Right lobe of liver (tissue), 6 donors: Measurements from ENCODE around the gene STXBP2. TPM values are rescaled to one million over a fixed set of nuclear protein-coding genes. Genes with fewer than 3 reads are reported as not detected.
A peak's percentile ranks its signal among the peaks of the same experiment; 100 is the strongest.

ENCODE experiments used
- ATAC-seq, 4 donors: fragments of 200-7000 bp; cut with Tn5 transposase; one replicate each; pipeline ENCODE4 v1.9.1; 2020; ENCODE audit warnings: mild to moderate bottlenecking in 4 of 4, moderate library complexity in 4 of 4
- DNase-seq, 3 donors: peaks; one replicate each; pipeline ENCODE4 v3.0.0-alpha.2; 2020
- H3K27ac ChIP-seq, 3 donors: fragments of 200-600 bp; one replicate each; pipeline ENCODE4 v1.8.0; 2022
- H3K27me3 ChIP-seq, 2 donors: fragments of 200-600 bp; one replicate each; pipeline ENCODE4 v1.8.0; 2022
- H3K36me3 ChIP-seq, 4 donors: fragments of 200-600 bp; sonication (generic) in 1 of 4; one replicate each; pipeline versions ENCODE4 v1.5.1 to v1.8.0; 2017 to 2022; ENCODE audit warnings: control low read depth in 1 of 4
- H3K4me1 ChIP-seq, 4 donors: fragments of 200-600 bp; sonication (generic) in 1 of 4; one replicate each; pipeline versions ENCODE4 v1.5.1 to v1.8.0; 2017 to 2022; ENCODE audit warnings: control low read depth in 1 of 4
- H3K4me3 ChIP-seq, 3 donors: fragments of 200-600 bp; one replicate each; pipeline ENCODE4 v1.8.0; 2022
- H3K9me3 ChIP-seq, 4 donors: fragments of 200-600 bp; sonication (generic) in 1 of 4; one replicate each; pipeline versions ENCODE4 v1.5.1 to v1.8.0; 2017 to 2022; ENCODE audit warnings: control low read depth in 1 of 4
- POLR2A ChIP-seq: fragments of 450-650 bp; IDR thresholded peaks from one replicate; pipeline ENCODE4 v1.6.1; 2017; ENCODE audit warnings: antibody characterized with exemption, mild to moderate bottlenecking
- WGBS: methylation state at CpG from one replicate; pipeline ENCODE4 v1.1.6; 2018; ENCODE audit warnings: low coverage, low lambda C conversion rate; ENCODE audit not compliant: insufficient coverage; ENCODE audit errors: missing lambda C conversion rate; 5-methylcytosine and 5-hydroxymethylcytosine counted together
- intact Hi-C, 2 donors: fragments of 100-400 bp; cut with DNase I; formaldehyde crosslinking; loops; one replicate each; pipeline versions ENCODE4 v1.11.2 to v1.14.1; 2022
- total RNA-seq, 6 experiments: library from RNA; depleted of rRNA in 2 of 6; stranded (reverse); fragments of >200 nt in 2 of 6; fragmentation: NEBNext Ultra II Directional in 3 of 6; extraction: Animal tissue kit (Norgen Biotek cat#: 25700) in 3 of 6; gene quantifications; one replicate each; pipeline versions ENCODE4 v1.1.0 to v1.2.4, GENCODE V29; 2016 to 2023
- TF ChIP-seq, protein P1 (sequence below), 4 donors: fragments of 200-600 bp in 3 of 4; fragments of 450-650 bp in 1 of 4; IDR thresholded peaks; one replicate each; pipeline versions ENCODE4 v1.5.1 to v1.8.0; 2016 to 2022; ENCODE audit warnings: antibody characterized with exemption in 4 of 4, mild to moderate bottlenecking in 2 of 4
- donor health status: DM: no; HTN: yes; CAD: no.
- donor health status: DM: no; HTN: no; CAD: no.
- donor health status: DM: no; HTN: no; CAD: no.
- donor health status: DM: no; HTN: yes; CAD: no.
- donor health status: DM: no; HTN: yes; CAD: no.

Gene STXBP2
- total RNA-seq, 6 experiments from 2014 or later: 27.5 to 45.7 (median 39.1) TPM

DNA sequence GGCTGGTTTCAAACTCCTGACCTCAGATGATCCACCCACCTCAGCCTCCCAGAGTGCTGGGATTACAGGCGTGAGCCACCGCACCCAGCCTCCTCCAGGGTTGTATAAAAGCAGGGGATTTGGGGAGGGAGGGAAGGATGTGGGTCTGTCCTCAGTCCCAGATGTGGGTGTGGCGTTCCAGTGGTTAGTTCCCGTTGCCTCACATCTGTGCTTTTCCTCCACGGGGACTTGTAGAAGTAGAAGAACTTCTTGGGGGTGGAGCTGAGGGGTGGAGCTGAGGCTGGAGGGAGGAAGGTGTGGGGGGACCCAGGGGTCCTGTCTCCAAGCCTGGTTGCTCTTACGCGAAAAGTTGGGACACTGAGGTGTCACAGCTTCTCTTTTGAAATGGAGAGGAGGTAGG lies 39.5 kb downstream of the STXBP2 start:
- intact Hi-C loops: loop anchor here (5.0 kb wide), 2 partner anchors 104 to 109 kb away; no protein-coding TSS in a partner anchor
- DNase-seq: no peak
- H3K27me3 ChIP-seq: no peaks in the 10 kb centered on the region
- H3K36me3 ChIP-seq: no peaks in the 10 kb centered on the region
- no peak for ATAC-seq
- H3K9me3 ChIP-seq: no peaks in the 10 kb centered on the region
- H3K4me1 ChIP-seq: peaks cover 0 to 9% (median 4%) of the 10 kb centered on the region in 4 donors
- TF ChIP-seq, protein P1, sequence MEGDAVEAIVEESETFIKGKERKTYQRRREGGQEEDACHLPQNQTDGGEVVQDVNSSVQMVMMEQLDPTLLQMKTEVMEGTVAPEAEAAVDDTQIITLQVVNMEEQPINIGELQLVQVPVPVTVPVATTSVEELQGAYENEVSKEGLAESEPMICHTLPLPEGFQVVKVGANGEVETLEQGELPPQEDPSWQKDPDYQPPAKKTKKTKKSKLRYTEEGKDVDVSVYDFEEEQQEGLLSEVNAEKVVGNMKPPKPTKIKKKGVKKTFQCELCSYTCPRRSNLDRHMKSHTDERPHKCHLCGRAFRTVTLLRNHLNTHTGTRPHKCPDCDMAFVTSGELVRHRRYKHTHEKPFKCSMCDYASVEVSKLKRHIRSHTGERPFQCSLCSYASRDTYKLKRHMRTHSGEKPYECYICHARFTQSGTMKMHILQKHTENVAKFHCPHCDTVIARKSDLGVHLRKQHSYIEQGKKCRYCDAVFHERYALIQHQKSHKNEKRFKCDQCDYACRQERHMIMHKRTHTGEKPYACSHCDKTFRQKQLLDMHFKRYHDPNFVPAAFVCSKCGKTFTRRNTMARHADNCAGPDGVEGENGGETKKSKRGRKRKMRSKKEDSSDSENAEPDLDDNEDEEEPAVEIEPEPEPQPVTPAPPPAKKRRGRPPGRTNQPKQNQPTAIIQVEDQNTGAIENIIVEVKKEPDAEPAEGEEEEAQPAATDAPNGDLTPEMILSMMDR (IDR thresholded peaks at IDR 0.05): no peak
- no peak for TF ChIP-seq POLR2A
- 29% methylated on average over 5 of the region's 7 CpGs for WGBS
- H3K27ac ChIP-seq: no peak overlapping the region
- H3K4me3 ChIP-seq: no peak overlapping the region

DNA sequence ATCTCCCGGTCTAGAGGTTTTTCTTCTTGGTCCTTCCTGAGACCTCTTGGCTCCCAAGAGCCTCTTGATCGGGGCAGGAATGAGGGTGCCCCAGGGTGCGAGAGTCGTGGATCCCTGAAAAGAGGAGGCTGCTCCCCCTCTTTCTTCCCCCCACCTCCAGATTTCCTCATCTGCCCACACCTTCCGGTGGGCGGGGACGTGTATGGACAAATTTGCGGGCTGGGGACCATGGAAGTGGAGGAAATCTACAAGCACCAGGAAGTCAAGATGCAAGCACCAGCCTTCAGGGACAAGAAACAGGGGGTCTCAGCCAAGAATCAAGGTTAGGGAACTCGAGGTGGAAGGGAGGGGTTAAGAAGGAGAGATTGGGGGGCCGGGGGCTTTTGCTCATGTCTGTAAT lies 39.9 kb downstream of the STXBP2 start, which contains the start of gene MCEMP1:
TSS of gene MCEMP1 (plus strand) at position 237 of the 400 bp plus-strand sequence. CDS start at position 268, 31 bp downstream.
- no peaks in the 10 kb centered on the region for H3K36me3 ChIP-seq
- H3K9me3 ChIP-seq: no peaks in the 10 kb centered on the region
- intact Hi-C loops: loop anchor here (5.0 kb wide), 2 partner anchors 105 to 110 kb away; no protein-coding TSS in a partner anchor
- H3K4me1 ChIP-seq: peaks cover 0 to 9% (median 4%) of the 10 kb centered on the region in 4 donors
- TF ChIP-seq POLR2A: no peak
- TF ChIP-seq, protein P1 (IDR thresholded peaks at IDR 0.05): no peak
- no peaks in the 10 kb centered on the region for H3K27me3 ChIP-seq
- no peak for ATAC-seq
- WGBS: 20% methylated on average over 10 of the region's 10 CpGs
- H3K27ac ChIP-seq: no peak within 1 kb of the TSS
- DNase-seq: no peak
- no peak within 1 kb of the TSS for H3K4me3 ChIP-seq

DNA sequence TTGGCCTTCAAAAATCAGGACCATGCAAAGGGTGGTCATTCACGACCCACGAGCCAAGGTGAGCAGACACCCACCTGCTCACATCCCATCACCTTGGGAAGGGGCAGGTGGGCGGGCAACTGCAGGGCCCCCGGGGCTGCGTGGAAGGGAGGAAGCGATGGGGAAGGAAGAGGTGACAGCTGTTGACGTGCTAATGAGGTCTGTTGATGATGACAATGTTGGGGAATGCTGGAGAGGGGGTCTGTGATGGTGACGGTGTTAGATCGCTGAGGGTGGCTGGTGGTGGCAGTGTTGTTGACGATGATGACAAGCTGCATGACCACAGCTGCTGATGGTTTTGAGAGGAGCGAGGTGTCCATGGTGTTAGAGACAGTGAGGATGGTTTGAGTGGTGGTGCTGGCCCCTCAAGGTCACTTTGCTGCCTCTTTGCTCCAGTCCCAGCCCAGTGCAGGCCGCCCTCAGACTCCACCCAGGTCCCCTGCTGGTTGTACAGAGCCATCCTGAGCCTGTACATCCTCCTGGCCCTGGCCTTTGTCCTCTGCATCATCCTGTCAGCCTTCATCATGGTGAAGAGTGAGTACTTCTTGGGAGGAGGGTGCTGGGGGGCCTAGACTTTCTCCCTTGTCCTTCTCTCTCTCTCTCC lies 40.9 kb downstream of the STXBP2 start:
- no peaks in the 10 kb centered on the region for H3K27me3 ChIP-seq
- WGBS: 43% methylated on average over 11 of the region's 12 CpGs
- intact Hi-C loops: loop anchor here (5.0 kb wide), 2 partner anchors 105 to 110 kb away; no protein-coding TSS in a partner anchor
- DNase-seq (no peak), ATAC-seq (no peak)
- TF ChIP-seq, protein P1 (IDR thresholded peaks at IDR 0.05): no peak
- TF ChIP-seq POLR2A: no peak
- no peaks in the 10 kb centered on the region for H3K9me3 ChIP-seq
- no peak overlapping the region for H3K27ac ChIP-seq
- H3K36me3 ChIP-seq: no peaks in the 10 kb centered on the region
- no peak overlapping the region for H3K4me3 ChIP-seq
- peaks cover 0 to 10% (median 4%) of the 10 kb centered on the region in 4 donors for H3K4me1 ChIP-seq

DNA sequence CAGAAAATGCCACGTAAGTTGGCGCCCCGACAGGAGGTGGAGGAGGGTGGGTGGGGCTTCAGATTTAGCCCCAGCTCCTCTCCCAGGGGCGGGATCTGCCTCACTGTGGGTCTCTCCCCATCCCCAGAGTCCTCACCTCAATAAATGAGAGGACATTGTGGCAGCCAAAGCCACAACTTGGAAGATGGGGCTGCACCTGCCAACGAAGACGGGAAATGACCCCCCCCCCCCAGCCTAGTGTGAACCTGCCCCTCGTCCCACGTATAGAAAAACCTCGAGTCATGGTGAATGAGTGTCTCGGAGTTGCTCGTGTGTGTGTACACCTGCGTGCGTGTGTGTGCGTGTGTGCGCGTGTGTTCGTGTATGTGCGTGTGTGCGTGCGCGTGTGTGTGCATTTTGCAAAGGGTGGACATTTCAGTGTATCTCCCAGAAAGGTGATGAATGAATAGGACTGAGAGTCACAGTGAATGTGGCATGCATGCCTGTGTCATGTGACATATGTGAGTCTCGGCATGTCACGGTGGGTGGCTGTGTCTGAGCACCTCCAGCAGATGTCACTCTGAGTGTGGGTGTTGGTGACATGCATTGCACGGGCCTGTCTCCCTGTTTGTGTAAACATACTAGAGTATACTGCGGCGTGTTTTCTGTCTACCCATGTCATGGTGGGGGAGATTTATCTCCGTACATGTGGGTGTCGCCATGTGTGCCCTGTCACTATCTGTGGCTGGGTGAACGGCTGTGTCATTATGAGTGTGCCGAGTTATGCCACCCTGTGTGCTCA lies 42.3 kb downstream of the STXBP2 start:
- H3K27me3 ChIP-seq: no peaks in the 10 kb centered on the region
- H3K4me3 ChIP-seq: no peak overlapping the region
- intact Hi-C loops: loop anchor here (5.0 kb wide), 2 partner anchors 107 to 112 kb away; no protein-coding TSS in a partner anchor
- no peaks in the 10 kb centered on the region for H3K9me3 ChIP-seq
- TF ChIP-seq POLR2A: no peak
- TF ChIP-seq, protein P1 (IDR thresholded peaks at IDR 0.05): peak in 3 of 4 donors; percentile 21 to 32 (median 29)
- H3K36me3 ChIP-seq: peaks cover 0 to 7% (median 0%) of the 10 kb centered on the region in 4 donors
- DNase-seq (peak in 1 of 3 donors; percentile 52), ATAC-seq (peak; percentile 24 to 47 (median 41))
- 36% methylated on average over 28 of the region's 30 CpGs for WGBS
- H3K27ac ChIP-seq: no peak overlapping the region
- peaks cover 0 to 10% (median 4%) of the 10 kb centered on the region in 4 donors for H3K4me1 ChIP-seq
